H1 (cell line): ENCODE results near the gene BCAR1. TPM values are rescaled to one million over a fixed set of nuclear protein-coding genes. Genes with fewer than 3 reads are reported as not detected.

Experiments used
- CTCF ChIA-PET: fragments of 300-600 bp; sonication (Branson Sonifier 250); formaldehyde crosslinking; loops from one replicate; lab custom pipeline; 2021; ENCODE audit not compliant: partially characterized antibody; lab: Charles Lee
- POLR2A ChIA-PET: fragments of 300-600 bp; sonication (Branson Sonifier 250); formaldehyde crosslinking; loops from one replicate; lab custom pipeline; 2021; ENCODE audit warnings: inconsistent platforms; ENCODE audit not compliant: partially characterized antibody; lab: Charles Lee
- DNase-seq, 2 experiments: peaks; one replicate each; pipeline versions ENCODE4 v3.0.0 to v3.0.0-alpha.2; 2010 to 2022; ENCODE audit warnings: low spot score in 2 of 2, low read depth in 1 of 2, mixed read lengths in 1 of 2
- FAIRE-seq: peaks from 2 replicates; lab custom pipeline; 2011; peaks lifted over from hg19 to GRCh38; lab: Jason Lieb, UNC
- H2AFZ ChIP-seq: 2 replicates; pipeline ENCODE4 v1.8.1; 2012; ENCODE audit warnings: low read length, inconsistent platforms
- H2AK5ac ChIP-seq: 2 replicates; pipeline ENCODE4 v1.6.1; 2013; ENCODE audit warnings: low read depth, low read length
- H2BK120ac ChIP-seq: replicated peaks from 2 replicates; pipeline ENCODE3; 2013; ENCODE audit warnings: low read depth, low read length, inconsistent platforms
- H2BK12ac ChIP-seq: 2 replicates; pipeline ENCODE4 v1.6.1; 2013; ENCODE audit warnings: low read depth, low read length
- H2BK15ac ChIP-seq: 2 replicates; pipeline ENCODE4 v1.6.1; 2013; ENCODE audit warnings: low read length
- H2BK20ac ChIP-seq: 2 replicates; pipeline ENCODE4 v1.6.1; 2013; ENCODE audit warnings: low read length
- H2BK5ac ChIP-seq: 2 replicates; pipeline ENCODE4 v1.6.1; 2013; ENCODE audit warnings: low read depth, low read length
- H3K14ac ChIP-seq: 2 replicates; pipeline ENCODE4 v1.6.1; 2013; ENCODE audit warnings: inconsistent platforms; ENCODE audit not compliant: insufficient read length
- H3K18ac ChIP-seq: 2 replicates; pipeline ENCODE4 v1.6.1; 2013; ENCODE audit warnings: low read length; ENCODE audit errors: extremely low read depth
- H3K23ac ChIP-seq: 2 replicates; pipeline ENCODE4 v1.6.1; 2013; ENCODE audit warnings: inconsistent platforms; ENCODE audit not compliant: insufficient read length
- H3K23me2 ChIP-seq: 2 replicates; pipeline ENCODE4 v1.6.1; 2013; ENCODE audit warnings: low read depth, low read length
- H3K27ac ChIP-seq: 2 replicates; pipeline ENCODE4 v1.6.1; 2011; ENCODE audit warnings: low read depth, low read length, inconsistent platforms
- H3K27me3 ChIP-seq, 4 experiments: replicated peaks in 1 of 4; 1 replicate in 1 of 4; 2 replicates in 3 of 4; pipeline versions ENCODE4 v1.6.1 to v1.8.1; 2011 to 2013; ENCODE audit warnings: low read length in 3 of 4, mild to moderate bottlenecking in 3 of 4, inconsistent platforms in 2 of 4, mixed read lengths in 2 of 4, moderate library complexity in 1 of 4; ENCODE audit not compliant: control insufficient read depth in 3 of 4, insufficient read depth in 3 of 4; ENCODE audit errors: extremely low read depth in 1 of 4
- H3K36me3 ChIP-seq, 4 experiments: 2 replicates each; pipeline versions ENCODE4 v1.6.1 to v1.8.1; 2011 to 2013; ENCODE audit warnings: mild to moderate bottlenecking in 4 of 4, low read length in 3 of 4, moderate library complexity in 2 of 4, control low read depth in 1 of 4, inconsistent platforms in 1 of 4; ENCODE audit not compliant: insufficient read depth in 4 of 4, control insufficient read depth in 2 of 4
- H3K4ac ChIP-seq: replicated peaks from 2 replicates; pipeline ENCODE3; 2013; ENCODE audit warnings: low read length, low read depth, mixed read lengths, inconsistent platforms; ENCODE audit not compliant: insufficient read length
- H3K4me1 ChIP-seq, 4 experiments: replicated peaks in 1 of 4; 1 replicate in 1 of 4; 2 replicates in 3 of 4; pipeline versions ENCODE4 v1.6.1 to v1.8.1; 2011 to 2013; ENCODE audit warnings: low read length in 3 of 4, inconsistent platforms in 2 of 4, mixed read lengths in 1 of 4; ENCODE audit not compliant: insufficient read depth in 4 of 4, control insufficient read depth in 3 of 4
- H3K4me2 ChIP-seq, 2 experiments: 2 replicates each; pipeline versions ENCODE4 v1.6.1 to v1.8.1; 2011 to 2013; ENCODE audit warnings: low read depth in 2 of 2, low read length in 2 of 2, control low read depth in 1 of 2, inconsistent platforms in 1 of 2, mild to moderate bottlenecking in 1 of 2; ENCODE audit not compliant: insufficient read depth in 1 of 2
- H3K4me3 ChIP-seq, 4 experiments: fragments of 200-600, 300-600 bp in 1 of 4; sonication (generic), shearing (Covaris generic), sonication (Bioruptor Twin) in 1 of 4; 2 replicates each; pipeline versions ENCODE4 v1.5.1 to v1.8.1; 2011 to 2016; ENCODE audit warnings: low read length in 4 of 4, low read depth in 3 of 4, control low read depth in 2 of 4, inconsistent platforms in 2 of 4, mild to moderate bottlenecking in 2 of 4, mixed read lengths in 1 of 4, moderate library complexity in 1 of 4; ENCODE audit not compliant: insufficient read depth in 2 of 4; ENCODE audit errors: extremely low read depth in 1 of 4
- H3K56ac ChIP-seq: replicated peaks from 2 replicates; pipeline ENCODE3; 2013; ENCODE audit warnings: low read depth, mild to moderate bottlenecking, mixed read lengths, low read length, inconsistent platforms; ENCODE audit not compliant: insufficient read length
- H3K79me1 ChIP-seq: 2 replicates; pipeline ENCODE4 v1.6.1; 2013; ENCODE audit warnings: low read depth, low read length, control low read depth
- H3K79me2 ChIP-seq, 2 experiments: 2 replicates each; pipeline versions ENCODE4 v1.6.1 to v1.8.1; 2012 to 2013; ENCODE audit warnings: low read length in 2 of 2, mild to moderate bottlenecking in 2 of 2, inconsistent platforms in 1 of 2; ENCODE audit not compliant: insufficient read depth in 2 of 2, control insufficient read depth in 1 of 2
- H3K9ac ChIP-seq, 4 experiments: replicated peaks in 1 of 4; 1 replicate in 1 of 4; 2 replicates in 3 of 4; pipeline versions ENCODE4 v1.6.1 to v1.8.1; 2011 to 2013; ENCODE audit warnings: low read depth in 3 of 4, low read length in 3 of 4, control low read depth in 2 of 4, mild to moderate bottlenecking in 2 of 4, moderate library complexity in 2 of 4, inconsistent platforms in 1 of 4; ENCODE audit errors: extremely low read depth in 1 of 4
- H3K9me3 ChIP-seq, 2 experiments: 2 replicates each; pipeline versions ENCODE4 v1.6.1 to v1.8.1; 2012 to 2013; ENCODE audit warnings: mild to moderate bottlenecking in 2 of 2, moderate library complexity in 2 of 2, control low read depth in 1 of 2, inconsistent platforms in 1 of 2, low read depth in 1 of 2, low read length in 1 of 2, mixed read lengths in 1 of 2; ENCODE audit not compliant: insufficient read depth in 2 of 2
- H4K20me1 ChIP-seq, 2 experiments: replicated peaks in 1 of 2; 2 replicates each; pipeline versions ENCODE3 to v1.8.1; 2011 to 2013; ENCODE audit warnings: inconsistent platforms in 2 of 2, low read length in 2 of 2, mild to moderate bottlenecking in 1 of 2; ENCODE audit not compliant: insufficient read depth in 2 of 2, control insufficient read depth in 1 of 2
- H4K5ac ChIP-seq: 2 replicates; pipeline ENCODE4 v1.6.1; 2013; ENCODE audit warnings: low read length, low read depth, mixed read lengths, inconsistent platforms; ENCODE audit not compliant: insufficient read length
- H4K8ac ChIP-seq: 2 replicates; pipeline ENCODE4 v1.8.0; 2013; ENCODE audit warnings: mild to moderate bottlenecking, moderate library complexity, low read length, inconsistent platforms; ENCODE audit not compliant: insufficient read depth; ENCODE audit errors: extremely low read depth
- H4K91ac ChIP-seq: replicated peaks from 2 replicates; pipeline ENCODE3; 2013; ENCODE audit warnings: low read length, mixed read lengths, inconsistent platforms; ENCODE audit not compliant: insufficient read length
- GTF2F1 ChIP-seq: IDR thresholded peaks from 2 replicates; pipeline ENCODE4 v1.6.1; 2012; ENCODE audit warnings: low read depth, low read length, improper control_type of control experiment, borderline replicate concordance
- POLR2A ChIP-seq, 2 experiments: IDR thresholded peaks; 1 replicate in 1 of 2; 2 replicates in 1 of 2; pipeline ENCODE4 v1.6.1; 2011; ENCODE audit warnings: low read depth in 2 of 2, low read length in 2 of 2, mild to moderate bottlenecking in 2 of 2; ENCODE audit errors: control extremely low read depth in 1 of 2
- WGBS, 2 experiments: shearing (Covaris generic) in 1 of 2; methylation state at CpG; one replicate each; pipeline versions ENCODE4 v1.1.6 to v1.1.7; 2013 to 2015; ENCODE audit warnings: low lambda C conversion rate in 2 of 2, mixed read lengths in 2 of 2, inconsistent platforms in 1 of 2, low coverage in 1 of 2, missing lambda C conversion rate in 1 of 2; ENCODE audit not compliant: insufficient replicate concordance in 2 of 2, insufficient coverage in 1 of 2, insufficient read length in 1 of 2; ENCODE audit errors: extremely low coverage in 1 of 2, missing lambda C conversion rate in 1 of 2; 5-methylcytosine and 5-hydroxymethylcytosine counted together
- polyA plus RNA-seq, 7 experiments: library from polyadenylated mRNA; depleted of rRNA in 3 of 7; stranded (reverse) in 5 of 7; unstranded in 2 of 7; fragments of >200 nt in 5 of 7; fragments of 200-250 nt in 2 of 7; gene quantifications; 1 replicate in 5 of 7; 2 replicates in 1 of 7; 4 replicates in 1 of 7; pipeline versions ENCODE4 v1.2.1 to v1.2.3, GENCODE V29; 2011 to 2013; ENCODE audit warnings: missing spikeins in 2 of 7, mixed read lengths in 2 of 7
- total RNA-seq: library from RNA; stranded (reverse); fragmentation: NEBNext Ultra II Directional; extraction: Animal tissue kit (Norgen Biotek cat#: 25700); gene quantifications from 2 replicates; pipeline ENCODE4 v1.2.1, GENCODE V29; 2021

The BCAR1 gene
- total and polyA plus RNA-seq, 2 of the 8 experiments (the other 6 are each of a cell fraction or from before 2014, with no cell fraction given): 59.8 to 105 TPM

DNA sequence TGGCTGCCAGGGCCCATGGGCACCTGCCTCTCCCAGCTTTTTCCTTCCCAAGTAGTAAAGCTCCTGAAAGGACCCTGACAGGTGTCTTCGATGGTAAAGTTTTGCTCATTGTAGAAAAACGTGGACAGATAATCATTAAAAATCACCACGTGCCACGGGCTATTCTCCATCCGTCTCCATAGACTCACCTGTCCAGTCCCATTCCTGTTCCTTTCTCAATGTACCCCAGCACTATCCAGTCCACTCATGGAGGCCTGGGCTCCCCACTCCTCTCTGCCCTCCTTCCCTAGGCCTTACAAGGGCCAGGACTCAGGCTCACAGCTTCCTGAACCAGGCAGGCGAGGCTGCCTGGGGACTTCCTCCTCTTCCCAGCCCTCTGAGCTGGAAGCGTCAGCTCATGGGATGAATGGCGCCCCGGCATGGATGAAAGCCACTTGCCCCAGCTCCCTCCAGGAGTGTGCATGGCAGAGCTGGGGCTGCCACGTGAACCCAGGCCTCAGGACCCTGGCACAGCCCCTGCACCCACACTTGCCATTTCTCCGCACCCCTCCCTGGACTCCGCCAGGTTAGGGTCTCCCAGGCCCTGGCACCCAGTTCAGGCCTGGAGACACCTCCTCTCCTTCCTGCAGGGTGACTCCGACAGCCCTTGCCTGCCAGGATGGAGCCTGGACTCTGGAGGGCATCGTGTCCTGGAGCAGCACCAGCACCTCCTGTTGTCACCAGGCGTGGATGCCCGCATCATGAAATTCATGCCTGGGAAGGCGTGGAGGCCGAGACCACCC lies 23.9 kb downstream of the BCAR1 start:
- no peaks in the 10 kb centered on the region for H3K27me3 ChIP-seq
- peaks cover 3 to 11% of the 10 kb centered on the region in 2 experiments for H4K20me1 ChIP-seq
- no peak overlapping the region for H3K14ac ChIP-seq
- no peak overlapping the region for H3K4me2 ChIP-seq
- peaks cover 4 to 19% (median 10%) of the 10 kb centered on the region in 4 experiments; a peak in 6 of 8 replicates for H3K36me3 ChIP-seq
- H3K23me2 ChIP-seq: no peaks in the 10 kb centered on the region
- H3K4me3 ChIP-seq: no peak overlapping the region
- WGBS, 2 experiments: 89% methylated on average over 18 of the region's 18 CpGs; no CpG with 5 or more reads in 1 of the 2 experiments
- peak in 1 of 2 experiments; percentile 58; a peak in 1 of 3 replicates for TF ChIP-seq POLR2A (IDR thresholded peaks at IDR 0.05; ENCODE audit: control extremely low read depth in 1 of 2, low read depth in 2 of 2, low read length in 2 of 2)
- TF ChIP-seq GTF2F1: no peak
- H3K9me3 ChIP-seq: no peaks in the 10 kb centered on the region
- no peak overlapping the region for H2BK15ac ChIP-seq
- DNase-seq: no peak
- H3K79me2 ChIP-seq: no peaks in the 10 kb centered on the region
- no peak overlapping the region; the same call in 1 of the 2 replicates for H4K8ac ChIP-seq
- H3K4me1 ChIP-seq: peaks cover 0 to 4% (median 0%) of the 10 kb centered on the region in 4 experiments; a peak in 1 of 7 replicates
- H2AK5ac ChIP-seq: no peak overlapping the region
- H3K4ac ChIP-seq: no peak overlapping the region
- no peak overlapping the region for H2BK20ac ChIP-seq
- FAIRE-seq: no peak
- no peaks in the 10 kb centered on the region for H3K79me1 ChIP-seq
- H3K56ac ChIP-seq: no peak overlapping the region
- CTCF ChIA-PET: interaction anchor here (1.0 to 3.0 kb wide), 6 partner anchors 11 to 158 kb away, joined by 4 to 10 read pairs (median 6); partner anchors contain the start of gene CTRB2
- no peak overlapping the region for H2BK120ac ChIP-seq
- no peak overlapping the region for H2BK5ac ChIP-seq
- H3K9ac ChIP-seq: no peak overlapping the region
- POLR2A ChIA-PET: interaction anchor here (0.7 to 22.7 kb wide), 14 partner anchors 9 to 206 kb away, joined by 3 to 375 read pairs (median 4); partner anchors contain the start of genes BCAR1 and CTRB2
- H3K18ac ChIP-seq: no peak overlapping the region; the same call in 1 of the 2 replicates
- H2AFZ ChIP-seq: no peak overlapping the region
- H4K5ac ChIP-seq: no peak overlapping the region
- no peak overlapping the region for H4K91ac ChIP-seq
- H3K23ac ChIP-seq: no peak overlapping the region
- H3K27ac ChIP-seq: no peak overlapping the region
- no peak overlapping the region for H2BK12ac ChIP-seq
